DND-41 (cell line): Measurements from ENCODE around the gene RBM44.

Experiments used
- EZH2 ChIP-seq: IDR thresholded peaks from 3 replicates; pipeline ENCODE4 v1.6.1; 2012; ENCODE audit warnings: borderline replicate concordance, low read depth, mild to moderate bottlenecking, moderate library complexity, low read length, inconsistent platforms; ENCODE audit not compliant: severe bottlenecking
- TF ChIP-seq, protein P1 (sequence below): IDR thresholded peaks from 2 replicates; pipeline ENCODE4 v1.5.1; 2012; ENCODE audit warnings: borderline replicate concordance, low read length, moderate library complexity, mild to moderate bottlenecking; ENCODE audit not compliant: poor library complexity, severe bottlenecking; ENCODE audit errors: extremely low read depth

- TF ChIP-seq, protein P1, sequence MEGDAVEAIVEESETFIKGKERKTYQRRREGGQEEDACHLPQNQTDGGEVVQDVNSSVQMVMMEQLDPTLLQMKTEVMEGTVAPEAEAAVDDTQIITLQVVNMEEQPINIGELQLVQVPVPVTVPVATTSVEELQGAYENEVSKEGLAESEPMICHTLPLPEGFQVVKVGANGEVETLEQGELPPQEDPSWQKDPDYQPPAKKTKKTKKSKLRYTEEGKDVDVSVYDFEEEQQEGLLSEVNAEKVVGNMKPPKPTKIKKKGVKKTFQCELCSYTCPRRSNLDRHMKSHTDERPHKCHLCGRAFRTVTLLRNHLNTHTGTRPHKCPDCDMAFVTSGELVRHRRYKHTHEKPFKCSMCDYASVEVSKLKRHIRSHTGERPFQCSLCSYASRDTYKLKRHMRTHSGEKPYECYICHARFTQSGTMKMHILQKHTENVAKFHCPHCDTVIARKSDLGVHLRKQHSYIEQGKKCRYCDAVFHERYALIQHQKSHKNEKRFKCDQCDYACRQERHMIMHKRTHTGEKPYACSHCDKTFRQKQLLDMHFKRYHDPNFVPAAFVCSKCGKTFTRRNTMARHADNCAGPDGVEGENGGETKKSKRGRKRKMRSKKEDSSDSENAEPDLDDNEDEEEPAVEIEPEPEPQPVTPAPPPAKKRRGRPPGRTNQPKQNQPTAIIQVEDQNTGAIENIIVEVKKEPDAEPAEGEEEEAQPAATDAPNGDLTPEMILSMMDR: no peak
- no peak for TF ChIP-seq EZH2
Observed at GRCh38 chr2:237823544-237823943, 25.0 kb downstream of the RBM44 start.
